Neutrophil (primary cell): ENCODE data around the gene VCP.
A peak's percentile ranks its signal among the peaks of the same experiment; 100 is the strongest.

ENCODE experiments used
- H3K27ac ChIP-seq: fragments of 200-600 bp; sonication (generic); 2 replicates; pipeline ENCODE4 v1.5.1; 2016; ENCODE audit warnings: mild to moderate bottlenecking, moderate library complexity
- H3K27me3 ChIP-seq: fragments of 200-600 bp; sonication (generic); 2 replicates; pipeline ENCODE4 v1.6.0; 2016; ENCODE audit warnings: mild to moderate bottlenecking
- H3K36me3 ChIP-seq: fragments of 200-600 bp; sonication (generic); 2 replicates; pipeline ENCODE4 v1.5.1; 2017
- H3K4me1 ChIP-seq, 2 experiments: fragments of 200-600 bp in 1 of 2; sonication (generic) in 1 of 2; 1 replicate in 1 of 2; 2 replicates in 1 of 2; pipeline versions ENCODE4 v1.5.1 to v1.6.1; 2013 to 2016; ENCODE audit warnings: low read depth in 1 of 2, low read length in 1 of 2, mild to moderate bottlenecking in 1 of 2, moderate library complexity in 1 of 2; ENCODE audit not compliant: control insufficient read depth in 1 of 2, insufficient read depth in 1 of 2
- H3K4me3 ChIP-seq, 2 experiments: fragments of 200-600 bp in 1 of 2; sonication (generic) in 1 of 2; 1 replicate in 1 of 2; 2 replicates in 1 of 2; pipeline ENCODE4 v1.5.1; 2013 to 2016; ENCODE audit warnings: low read depth in 1 of 2, low read length in 1 of 2, mild to moderate bottlenecking in 1 of 2, moderate library complexity in 1 of 2
- H3K9me3 ChIP-seq: fragments of 200-600 bp; sonication (generic); 2 replicates; pipeline ENCODE4 v1.5.1; 2016
- CTCF ChIP-seq: fragments of 200-600 bp; sonication (generic); IDR thresholded peaks from 2 replicates; pipeline ENCODE4 v1.5.1; 2016; ENCODE audit warnings: antibody characterized with exemption

Gene VCP

GRCh38 chr9:35085078-35085477, 12.7 kb upstream of the VCP start:
- Histone ChIP-seq H3K4me1 (peaks cover 0 to 4% of the 10 kb centered on the region in 2 experiments), H3K27ac (no peak overlapping the region), H3K9me3 (no peaks in the 10 kb centered on the region), H3K36me3 (peaks cover 28% of the 10 kb centered on the region), H3K4me3 (no peak overlapping the region), H3K27me3 (no peaks in the 10 kb centered on the region)
- no peak for TF ChIP-seq CTCF

GRCh38 chr9:35079426-35080341, 7.3 kb upstream of the VCP start, which contains the start of gene FANCG:
Gene FANCG, minus strand, starts transcription at chr9:35079942. Its CDS starts 418 bp downstream, at chr9:35079524.
- H3K4me1 ChIP-seq, result peaks cover 14 to 29% of the 10 kb centered on the region in 2 experiments
- no peaks in the 10 kb centered on the region for H3K36me3 ChIP-seq

GRCh38 chr9:35079041-35079425, 6.6 kb upstream of the VCP start:
- no peak for TF ChIP-seq CTCF
- H3K4me1 ChIP-seq, result peaks cover 14 to 29% of the 10 kb centered on the region in 2 experiments
- H3K27ac ChIP-seq, result peak overlapping the region; percentile 66
- no peaks in the 10 kb centered on the region for H3K27me3 ChIP-seq
- H3K4me3 ChIP-seq, result peak overlapping the region; percentile 83 to 88
- H3K9me3 ChIP-seq, result no peaks in the 10 kb centered on the region
- H3K36me3 ChIP-seq, result no peaks in the 10 kb centered on the region

More at GRCh38 chr9:35079426-35080341, 7.3 kb upstream of the VCP start, which contains the start of gene FANCG:
- TF ChIP-seq CTCF, result peak; percentile 45
- peak within 1 kb of the TSS; percentile 83 to 88 for H3K4me3 ChIP-seq
- H3K9me3 ChIP-seq, result no peaks in the 10 kb centered on the region
- H3K27me3 ChIP-seq, result no peaks in the 10 kb centered on the region
- H3K27ac ChIP-seq, result peak within 1 kb of the TSS; percentile 66

- Histone ChIP-seq H3K36me3 (no peaks in the 10 kb centered on the region), H3K27ac (no peak overlapping the region), H3K4me3 (no peak overlapping the region), H3K9me3 (no peaks in the 10 kb centered on the region), H3K27me3 (no peaks in the 10 kb centered on the region), H3K4me1 (peaks cover 17 to 30% of the 10 kb centered on the region in 2 experiments)
- TF ChIP-seq CTCF, result no peak
These were observed 5.6 kb upstream of the VCP start for GRCh38 chr9:35078066-35078465.

GRCh38 chr9:35076848-35077247, 4.4 kb upstream of the VCP start:
- Histone ChIP-seq H3K9me3 (no peaks in the 10 kb centered on the region), H3K27me3 (no peaks in the 10 kb centered on the region), H3K36me3 (no peaks in the 10 kb centered on the region), H3K27ac (no peak overlapping the region), H3K4me3 (no peak overlapping the region), H3K4me1 (peaks cover 21 to 35% of the 10 kb centered on the region in 2 experiments)
- no peak for TF ChIP-seq CTCF
